ENCODE results near the gene LTBP1. TPM values are rescaled to one million over a fixed set of nuclear protein-coding genes. Genes with fewer than 3 reads are reported as not detected.

LTBP1 gene
- total RNA-seq, 1 experiment from 2014 or later = 2.2 TPM

DNA sequence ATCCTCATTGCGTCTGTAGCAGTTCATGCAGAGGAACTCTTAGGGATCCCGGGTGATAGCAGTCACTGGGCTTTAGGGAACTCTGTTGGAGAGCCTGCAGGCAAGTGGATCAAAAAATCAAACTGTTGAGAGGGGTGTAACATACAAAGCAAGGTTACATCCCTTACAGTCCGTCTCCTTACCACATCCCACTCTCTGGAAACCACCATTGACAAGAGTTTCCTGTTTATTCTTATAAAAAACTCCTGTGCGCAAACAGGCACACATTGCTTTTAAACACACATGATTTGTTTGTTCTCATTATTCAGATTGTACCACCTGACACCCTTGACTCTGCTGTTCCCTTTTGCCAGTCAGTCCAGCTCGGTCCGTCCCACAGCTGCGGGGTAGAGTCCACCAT lies 137.7 kb downstream of the LTBP1 start:
- Histone ChIP-seq H3K4me1 (ENCODE audit: insufficient read depth, low read length, poor library complexity, severe bottlenecking) (no peaks in the 10 kb centered on the region), H3K27ac (ENCODE audit: low read depth, low read length, poor library complexity, severe bottlenecking) (no peak overlapping the region), H3K9me3 (ENCODE audit: low read depth, low read length, poor library complexity, severe bottlenecking) (no peaks in the 10 kb centered on the region), H3K27me3 (replicated peaks; ENCODE audit: insufficient read depth, low read depth, low read length, poor library complexity) (no peaks in the 10 kb centered on the region), H3K4me3 (ENCODE audit: low read depth, low read length, poor library complexity, severe bottlenecking) (no peak overlapping the region), H3K36me3 (ENCODE audit: insufficient read depth, low read length, poor library complexity, severe bottlenecking) (no peaks in the 10 kb centered on the region)
- ChIA-PET POLR2A (ENCODE audit: low non-redundant PET) (no interaction called here), CTCF (no interaction called here)
- TF ChIP-seq, protein P1, sequence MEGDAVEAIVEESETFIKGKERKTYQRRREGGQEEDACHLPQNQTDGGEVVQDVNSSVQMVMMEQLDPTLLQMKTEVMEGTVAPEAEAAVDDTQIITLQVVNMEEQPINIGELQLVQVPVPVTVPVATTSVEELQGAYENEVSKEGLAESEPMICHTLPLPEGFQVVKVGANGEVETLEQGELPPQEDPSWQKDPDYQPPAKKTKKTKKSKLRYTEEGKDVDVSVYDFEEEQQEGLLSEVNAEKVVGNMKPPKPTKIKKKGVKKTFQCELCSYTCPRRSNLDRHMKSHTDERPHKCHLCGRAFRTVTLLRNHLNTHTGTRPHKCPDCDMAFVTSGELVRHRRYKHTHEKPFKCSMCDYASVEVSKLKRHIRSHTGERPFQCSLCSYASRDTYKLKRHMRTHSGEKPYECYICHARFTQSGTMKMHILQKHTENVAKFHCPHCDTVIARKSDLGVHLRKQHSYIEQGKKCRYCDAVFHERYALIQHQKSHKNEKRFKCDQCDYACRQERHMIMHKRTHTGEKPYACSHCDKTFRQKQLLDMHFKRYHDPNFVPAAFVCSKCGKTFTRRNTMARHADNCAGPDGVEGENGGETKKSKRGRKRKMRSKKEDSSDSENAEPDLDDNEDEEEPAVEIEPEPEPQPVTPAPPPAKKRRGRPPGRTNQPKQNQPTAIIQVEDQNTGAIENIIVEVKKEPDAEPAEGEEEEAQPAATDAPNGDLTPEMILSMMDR (conservative IDR thresholded peaks at IDR 0.05; ENCODE audit: low read depth, low read length) = no peak
- no peak for TF ChIP-seq EZH2 (IDR thresholded peaks at IDR 0.05; ENCODE audit: borderline replicate concordance, low read depth, low read length, poor library complexity, severe bottlenecking)
- DNase-seq (ENCODE audit: low spot score) = no peak
- no TSS peak for BruUV-seq (replicated peaks)
- intact Hi-C loops (cut with micrococcal nuclease; ENCODE audit: unreplicated experiment) = no loop called here

DNA sequence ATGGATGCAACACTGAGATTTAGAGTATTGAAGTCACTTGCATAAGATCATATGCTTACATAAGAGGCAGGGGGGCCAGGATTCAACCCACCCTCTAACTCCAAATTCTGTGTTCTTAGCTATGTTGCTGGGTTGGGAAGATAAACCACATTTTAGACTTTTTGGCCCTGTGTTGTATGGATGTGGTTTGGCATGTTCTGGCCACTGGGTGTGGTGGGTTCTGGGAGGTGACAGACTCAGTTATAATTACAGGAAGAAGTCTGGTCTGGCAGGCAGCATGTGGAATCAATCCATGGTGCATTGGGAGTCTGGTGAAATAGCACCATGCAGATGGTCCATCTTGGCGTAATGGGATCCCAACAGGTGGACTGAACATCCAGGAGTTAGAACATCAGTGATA lies 138.9 kb downstream of the LTBP1 start:
- BruUV-seq (replicated peaks) = no TSS peak
- intact Hi-C loops (cut with micrococcal nuclease; ENCODE audit: unreplicated experiment) = loop anchor here (2.0 kb wide), 1 partner anchor 313 kb away; no protein-coding TSS in a partner anchor
- DNase-seq (ENCODE audit: low spot score) = no peak
- ChIA-PET POLR2A (ENCODE audit: low non-redundant PET) (no interaction called here), CTCF (no interaction called here)
- Histone ChIP-seq H3K4me1 (ENCODE audit: insufficient read depth, low read length, poor library complexity, severe bottlenecking) (no peaks in the 10 kb centered on the region), H3K27ac (ENCODE audit: low read depth, low read length, poor library complexity, severe bottlenecking) (no peak overlapping the region), H3K4me3 (ENCODE audit: low read depth, low read length, poor library complexity, severe bottlenecking) (no peak overlapping the region), H3K36me3 (ENCODE audit: insufficient read depth, low read length, poor library complexity, severe bottlenecking) (no peaks in the 10 kb centered on the region), H3K27me3 (replicated peaks; ENCODE audit: insufficient read depth, low read depth, low read length, poor library complexity) (no peaks in the 10 kb centered on the region), H3K9me3 (ENCODE audit: low read depth, low read length, poor library complexity, severe bottlenecking) (no peaks in the 10 kb centered on the region)
- no peak for TF ChIP-seq EZH2 (IDR thresholded peaks at IDR 0.05; ENCODE audit: borderline replicate concordance, low read depth, low read length, poor library complexity, severe bottlenecking)
- TF ChIP-seq, protein P1 (conservative IDR thresholded peaks at IDR 0.05; ENCODE audit: low read depth, low read length) = no peak

- Histone ChIP-seq H3K27me3 (replicated peaks; ENCODE audit: insufficient read depth, low read depth, low read length, poor library complexity) (no peaks in the 10 kb centered on the region), H3K4me1 (ENCODE audit: insufficient read depth, low read length, poor library complexity, severe bottlenecking) (no peaks in the 10 kb centered on the region), H3K9me3 (ENCODE audit: low read depth, low read length, poor library complexity, severe bottlenecking) (no peaks in the 10 kb centered on the region), H3K27ac (ENCODE audit: low read depth, low read length, poor library complexity, severe bottlenecking) (no peak overlapping the region), H3K4me3 (ENCODE audit: low read depth, low read length, poor library complexity, severe bottlenecking) (no peak overlapping the region), H3K36me3 (ENCODE audit: insufficient read depth, low read length, poor library complexity, severe bottlenecking) (no peaks in the 10 kb centered on the region)
- BruUV-seq (replicated peaks) = no TSS peak
- DNase-seq (ENCODE audit: low spot score) = peak; percentile 31
- POLR2A ChIA-PET (ENCODE audit: low non-redundant PET) = no interaction called here
- intact Hi-C loops (cut with micrococcal nuclease; ENCODE audit: unreplicated experiment) = loop anchor here (2.0 kb wide), 1 partner anchor 314 kb away; no protein-coding TSS in a partner anchor
- TF ChIP-seq, protein P1 (conservative IDR thresholded peaks at IDR 0.05; ENCODE audit: low read depth, low read length) = peak; percentile 18; the same call in 1 of the 2 replicates
- TF ChIP-seq EZH2 (IDR thresholded peaks at IDR 0.05; ENCODE audit: borderline replicate concordance, low read depth, low read length, poor library complexity, severe bottlenecking) = no peak
- CTCF ChIA-PET = interaction anchor here (0.7 kb wide), 1 partner anchor 634 kb away, joined by 3 read pairs; no protein-coding TSS in a partner anchor
Observed at GRCh38 chr2:33086400-33087015, 139.8 kb downstream of the LTBP1 start.
